Lower leg skin (tissue), 3 donors: ENCODE measurements around the gene VRTN.

Experiments
- CTCF ChIP-seq, 3 donors: fragments of 450-650 bp; IDR thresholded peaks; one replicate each; pipeline ENCODE4 v1.5.1; 2016; ENCODE audit warnings: antibody characterized with exemption in 3 of 3, mild to moderate bottlenecking in 3 of 3, moderate library complexity in 2 of 3
- POLR2A ChIP-seq, 2 donors: fragments of 450-650 bp; IDR thresholded peaks; one replicate each; pipeline ENCODE4 v1.6.1; 2016 to 2017; ENCODE audit warnings: antibody characterized with exemption in 2 of 2, mild to moderate bottlenecking in 1 of 2, moderate library complexity in 1 of 2

GRCh38 chr14:74400031-74400685 is 51.9 kb downstream of the VRTN start:
- no peak for TF ChIP-seq POLR2A (IDR thresholded peaks at IDR 0.05)
- TF ChIP-seq CTCF (IDR thresholded peaks at IDR 0.05) = no peak
